Keratinocyte (primary cell): ENCODE data around the gene CTH.

Source experiments
- EZH2 ChIP-seq: IDR thresholded peaks from one replicate; pipeline ENCODE4 v1.6.1; 2012; ENCODE audit warnings: inconsistent platforms, mild to moderate bottlenecking, low read length, moderate library complexity
- TF ChIP-seq, protein P1 (sequence below), 3 experiments: IDR thresholded peaks in 1 of 3; conservative IDR thresholded peaks in 1 of 3; optimal IDR thresholded peaks in 1 of 3; 2 replicates in 2 of 3; 3 replicates in 1 of 3; pipeline versions ENCODE3 to v1.5.1; 2011; ENCODE audit warnings: low read length in 3 of 3, mild to moderate bottlenecking in 3 of 3, moderate library complexity in 2 of 3, control low read depth in 1 of 3, inconsistent platforms in 1 of 3; ENCODE audit not compliant: insufficient read depth in 2 of 3; ENCODE audit errors: extremely low read depth in 1 of 3

- TF ChIP-seq, protein P1, sequence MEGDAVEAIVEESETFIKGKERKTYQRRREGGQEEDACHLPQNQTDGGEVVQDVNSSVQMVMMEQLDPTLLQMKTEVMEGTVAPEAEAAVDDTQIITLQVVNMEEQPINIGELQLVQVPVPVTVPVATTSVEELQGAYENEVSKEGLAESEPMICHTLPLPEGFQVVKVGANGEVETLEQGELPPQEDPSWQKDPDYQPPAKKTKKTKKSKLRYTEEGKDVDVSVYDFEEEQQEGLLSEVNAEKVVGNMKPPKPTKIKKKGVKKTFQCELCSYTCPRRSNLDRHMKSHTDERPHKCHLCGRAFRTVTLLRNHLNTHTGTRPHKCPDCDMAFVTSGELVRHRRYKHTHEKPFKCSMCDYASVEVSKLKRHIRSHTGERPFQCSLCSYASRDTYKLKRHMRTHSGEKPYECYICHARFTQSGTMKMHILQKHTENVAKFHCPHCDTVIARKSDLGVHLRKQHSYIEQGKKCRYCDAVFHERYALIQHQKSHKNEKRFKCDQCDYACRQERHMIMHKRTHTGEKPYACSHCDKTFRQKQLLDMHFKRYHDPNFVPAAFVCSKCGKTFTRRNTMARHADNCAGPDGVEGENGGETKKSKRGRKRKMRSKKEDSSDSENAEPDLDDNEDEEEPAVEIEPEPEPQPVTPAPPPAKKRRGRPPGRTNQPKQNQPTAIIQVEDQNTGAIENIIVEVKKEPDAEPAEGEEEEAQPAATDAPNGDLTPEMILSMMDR (optimal IDR thresholded peaks at IDR 0.05 in 1 of 3, IDR thresholded peaks at IDR 0.05 in 1 of 3, conservative IDR thresholded peaks at IDR 0.05 in 1 of 3; ENCODE audit: extremely low read depth in 1 of 3, insufficient read depth in 2 of 3, low read length in 3 of 3) = no peak
- no peak for TF ChIP-seq EZH2
Measured at GRCh38 chr1:70405780-70406416, 5.2 kb upstream of the CTH start.
